Measurements from ENCODE around the gene LKAAEAR1. TPM values are rescaled to one million over a fixed set of nuclear protein-coding genes. Genes with fewer than 3 reads are reported as not detected.
A peak's percentile ranks its signal among the peaks of the same experiment; 100 is the strongest.

Gene LKAAEAR1
- total RNA-seq, 1 donor from 2014 or later: 2.9 TPM

DNA sequence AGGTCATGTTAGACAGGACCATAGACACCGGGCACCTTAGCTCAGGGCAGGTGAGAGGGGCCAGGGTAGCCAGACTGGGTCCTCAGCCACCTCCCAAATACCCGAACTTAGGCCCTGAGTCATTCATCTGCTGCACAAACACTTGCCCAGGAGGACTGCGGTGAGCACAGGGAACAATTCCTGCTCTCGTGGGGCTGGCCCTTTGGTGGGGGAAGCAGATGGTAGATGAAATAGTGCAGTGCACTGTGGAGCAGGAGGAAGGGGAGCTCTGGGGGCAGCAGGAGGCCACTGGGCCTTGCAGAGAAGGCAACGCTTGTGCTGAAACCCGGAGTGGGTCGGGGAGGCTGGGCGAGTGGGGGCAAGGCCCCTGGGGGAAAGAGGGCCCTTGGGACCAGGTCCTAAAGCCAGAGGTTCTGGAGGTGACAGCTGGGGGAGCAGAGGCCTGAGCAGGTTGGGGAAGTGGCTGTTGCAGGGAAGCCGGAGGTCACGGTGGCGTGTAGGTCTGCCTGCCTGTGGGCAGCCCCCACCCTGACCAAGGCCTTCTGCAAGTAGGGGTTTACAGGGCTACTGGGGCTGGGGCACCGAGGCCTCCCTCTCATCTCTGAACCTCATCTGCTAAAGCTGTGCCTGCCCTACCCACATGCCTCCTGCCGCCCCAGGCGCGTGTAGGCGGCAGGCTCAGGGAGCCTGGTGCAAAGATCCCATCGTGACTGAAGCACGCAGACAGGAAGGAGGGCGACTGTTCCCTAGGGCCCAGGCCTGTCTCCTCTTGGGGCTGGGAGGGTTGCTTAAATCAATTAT is 27.8 kb upstream of the LKAAEAR1 start:
- FAIRE-seq (no peak), DNase-seq (ENCODE audit: low spot score in 2 of 2) (no peak)

- FAIRE-seq: no peak
- no peak for DNase-seq (ENCODE audit: low spot score in 2 of 2)
Observed at GRCh38 chr20:64110411-64111068, 26.3 kb upstream of the LKAAEAR1 start.

DNA sequence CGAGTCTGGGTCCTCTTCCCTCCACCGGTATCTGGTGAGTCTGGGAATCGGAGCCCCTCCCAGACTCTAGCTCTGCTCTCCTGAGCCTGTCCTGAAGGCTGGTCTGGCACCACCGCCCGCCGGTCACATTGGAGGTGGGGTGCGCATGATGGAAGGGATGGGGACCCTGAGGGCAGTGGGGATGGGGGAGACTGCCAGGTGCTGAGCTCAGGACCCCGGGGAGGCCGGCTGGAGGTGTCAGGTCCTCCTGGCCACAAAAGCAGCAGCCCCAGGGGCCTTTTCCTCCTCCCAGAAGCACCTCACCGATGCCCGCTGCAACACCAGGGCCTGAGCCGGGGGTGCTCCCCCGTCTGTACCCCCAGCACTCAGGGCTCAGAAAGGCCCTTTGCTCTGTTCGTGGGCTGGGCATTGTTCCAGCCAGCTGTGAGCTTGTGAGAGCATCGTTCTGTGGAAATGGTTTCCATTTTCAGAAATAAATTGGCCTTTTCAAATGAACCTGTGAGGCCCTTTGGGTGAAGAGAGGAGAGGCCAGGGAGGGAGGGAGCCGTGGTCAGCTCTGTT is 25.7 kb upstream of the LKAAEAR1 start:
- DNase-seq (ENCODE audit: low spot score in 2 of 2) (no peak), FAIRE-seq (no peak)

DNA sequence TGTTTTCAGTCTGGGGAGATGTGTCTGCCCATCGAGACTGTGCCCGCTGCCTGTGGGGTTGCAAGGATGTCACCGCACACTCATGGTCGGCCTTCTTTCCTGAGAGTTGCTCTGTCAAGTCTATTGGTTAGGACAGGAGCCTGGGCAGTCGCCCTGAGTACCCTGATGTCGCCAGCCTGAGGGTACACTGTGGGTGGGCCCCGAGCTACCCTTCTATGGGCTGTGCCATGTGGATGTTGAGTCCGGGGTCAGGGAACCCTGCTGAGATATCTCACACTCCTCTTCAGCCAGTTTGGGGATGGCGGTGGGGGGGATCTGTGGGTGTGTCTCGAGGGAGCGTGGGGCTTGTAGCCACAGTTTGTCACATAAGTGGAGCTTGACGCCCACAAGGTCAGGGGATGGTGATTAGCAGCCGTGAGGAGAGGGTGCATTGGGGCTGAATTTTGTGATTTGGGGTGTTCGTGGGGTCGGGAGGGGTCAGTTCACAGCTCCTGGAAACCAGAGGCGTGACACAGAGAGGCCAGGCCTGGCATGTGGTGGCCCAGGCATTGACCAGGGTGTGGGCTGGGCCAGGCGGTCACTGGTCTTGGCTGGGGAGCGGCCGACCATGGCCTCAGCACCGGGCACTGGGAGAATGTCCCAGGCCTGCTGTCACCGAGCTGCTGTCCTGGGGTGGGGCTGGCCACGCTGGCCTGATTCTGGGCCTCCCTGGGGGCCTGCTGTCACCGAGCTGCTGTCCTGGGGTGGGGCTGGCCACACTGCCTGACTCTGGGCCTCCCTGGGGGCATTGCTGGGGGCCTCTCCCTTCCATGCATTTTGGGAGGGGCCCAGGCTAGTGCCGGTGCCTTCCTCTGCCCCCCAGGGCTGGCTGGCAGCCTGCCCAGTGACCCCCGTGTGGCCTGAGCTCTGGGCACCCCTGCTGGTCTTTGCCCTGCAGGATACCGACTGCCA is 24.8 kb upstream of the LKAAEAR1 start:
- DNase-seq (ENCODE audit: low spot score in 2 of 2) (no peak), FAIRE-seq (no peak)

- FAIRE-seq: no peak
- DNase-seq (ENCODE audit: low spot score in 2 of 2): no peak
Observed at GRCh38 chr20:64107736-64108457, 23.7 kb upstream of the LKAAEAR1 start.

DNA sequence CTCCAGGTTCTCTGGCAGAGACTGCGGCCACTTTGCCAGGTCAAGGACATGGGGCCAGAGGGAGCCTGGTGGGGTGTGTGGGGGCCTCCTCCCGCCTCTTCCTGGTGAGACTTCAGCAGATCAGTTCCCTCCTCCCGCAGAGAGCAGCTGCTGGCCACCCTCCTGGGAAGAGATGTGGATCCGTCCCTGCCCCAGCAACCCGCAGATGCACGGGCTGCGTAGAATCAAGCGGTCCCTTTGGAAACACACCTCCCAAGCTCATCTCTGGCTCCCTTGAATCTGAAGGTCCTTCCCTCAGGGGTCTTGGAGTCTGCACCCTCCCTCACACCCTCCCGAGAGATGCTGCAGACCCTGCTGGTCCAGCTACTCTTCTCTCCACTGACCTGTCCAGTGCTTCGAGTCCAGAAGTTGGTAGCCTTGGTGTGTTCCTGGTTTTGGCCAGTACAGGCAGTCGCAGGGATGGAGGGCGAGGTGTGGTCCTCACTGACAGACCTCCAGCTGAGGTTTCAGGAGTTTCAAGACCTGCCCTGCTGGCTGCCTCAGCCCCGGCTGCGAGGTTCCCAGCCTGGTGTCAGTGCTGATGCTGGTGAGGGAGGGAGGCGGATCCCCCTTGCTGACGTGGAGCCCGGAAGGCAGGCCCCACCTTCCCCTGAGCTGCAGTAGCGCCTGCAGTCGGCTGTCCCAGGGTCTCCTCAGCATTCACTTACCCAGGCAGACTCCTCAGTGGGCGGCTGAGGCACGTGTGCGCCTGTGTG is 23.0 kb upstream of the LKAAEAR1 start, which contains the start of gene NPBWR2:
Gene NPBWR2 (minus strand): TSS at position 585 of the 755 bp plus-strand sequence. CDS start 734 bp downstream, outside the sequence.
- DNase-seq (ENCODE audit: low spot score in 2 of 2): no peak

DNA sequence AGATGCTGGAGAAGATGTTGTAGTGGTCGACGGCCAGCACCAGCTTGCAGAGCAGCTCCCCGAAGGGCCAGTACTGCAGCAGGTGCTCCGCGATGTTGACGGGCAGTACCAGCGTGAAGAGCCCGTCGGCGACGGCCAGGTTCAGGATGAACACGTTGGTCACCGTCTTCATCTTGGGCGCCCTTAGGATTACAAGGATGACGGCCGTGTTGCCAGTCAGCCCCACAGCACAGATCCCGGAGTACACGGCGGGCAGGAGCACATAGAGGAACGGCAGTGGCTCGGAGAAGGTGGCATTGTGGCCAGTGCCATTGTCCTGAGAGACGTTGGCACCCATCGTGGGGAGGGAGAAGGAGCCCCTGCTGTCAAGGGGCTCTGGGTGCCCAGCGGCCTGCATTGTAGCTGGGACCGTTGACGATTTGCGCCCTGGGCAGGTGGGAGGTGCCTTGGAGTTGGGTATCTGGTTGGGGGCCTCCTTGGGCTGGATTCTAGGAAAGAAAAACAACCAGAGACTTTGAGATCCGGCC is 22.3 kb upstream of the LKAAEAR1 start:
- no peak for FAIRE-seq
- no peak for DNase-seq (ENCODE audit: low spot score in 2 of 2)

More for the DNA sequence above, 23.0 kb upstream of the LKAAEAR1 start, which contains the start of gene NPBWR2:
- FAIRE-seq: no peak

GRCh38 chr20:64105846-64106434 is 21.7 kb upstream of the LKAAEAR1 start:
- FAIRE-seq (no peak), DNase-seq (ENCODE audit: low spot score in 2 of 2) (no peak)

GRCh38 chr20:64104667-64105451 is 20.7 kb upstream of the LKAAEAR1 start:
- DNase-seq (ENCODE audit: low spot score in 2 of 2) (no peak), FAIRE-seq (no peak)

- DNase-seq (ENCODE audit: low spot score in 2 of 2) (no peak), FAIRE-seq (no peak)
Observed at GRCh38 chr20:64103871-64104666, 19.9 kb upstream of the LKAAEAR1 start.

DNA sequence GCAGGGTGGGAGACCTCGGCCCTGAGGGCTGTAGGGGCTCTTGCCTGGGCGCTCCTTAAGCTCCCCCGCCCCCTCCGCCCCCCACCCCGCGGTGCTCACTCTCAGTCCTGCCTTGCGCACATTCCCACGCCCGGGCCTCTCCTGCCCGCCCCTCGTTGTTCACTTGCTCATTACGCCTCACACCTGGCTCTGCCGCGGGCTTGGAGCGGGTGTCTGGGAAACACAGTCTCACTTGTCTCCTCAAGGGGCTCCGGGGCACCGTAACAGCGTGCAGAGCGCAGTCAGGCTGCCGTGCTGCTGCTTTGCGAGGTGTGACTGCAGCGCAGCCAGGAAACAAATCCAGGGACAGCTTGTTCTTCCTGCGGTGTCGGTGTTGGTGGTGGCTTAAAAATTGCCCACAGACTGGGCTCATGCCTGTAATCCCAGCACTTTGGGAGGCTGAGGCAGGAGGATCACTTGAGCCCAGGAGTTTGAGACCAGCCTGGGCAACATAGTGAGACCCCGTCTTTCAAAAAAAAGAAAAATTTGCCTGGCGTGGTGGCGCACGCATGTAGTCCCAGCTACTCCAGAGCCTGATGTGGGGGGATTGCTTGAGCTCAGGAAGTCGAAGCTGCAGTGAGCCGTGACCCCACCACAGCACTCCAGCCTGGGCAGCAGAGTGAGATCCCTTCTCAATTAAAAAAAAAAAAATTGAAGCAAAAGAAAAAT is 18.6 kb upstream of the LKAAEAR1 start:
- FAIRE-seq: no peak
- no peak for DNase-seq (ENCODE audit: low spot score in 2 of 2)

DNA sequence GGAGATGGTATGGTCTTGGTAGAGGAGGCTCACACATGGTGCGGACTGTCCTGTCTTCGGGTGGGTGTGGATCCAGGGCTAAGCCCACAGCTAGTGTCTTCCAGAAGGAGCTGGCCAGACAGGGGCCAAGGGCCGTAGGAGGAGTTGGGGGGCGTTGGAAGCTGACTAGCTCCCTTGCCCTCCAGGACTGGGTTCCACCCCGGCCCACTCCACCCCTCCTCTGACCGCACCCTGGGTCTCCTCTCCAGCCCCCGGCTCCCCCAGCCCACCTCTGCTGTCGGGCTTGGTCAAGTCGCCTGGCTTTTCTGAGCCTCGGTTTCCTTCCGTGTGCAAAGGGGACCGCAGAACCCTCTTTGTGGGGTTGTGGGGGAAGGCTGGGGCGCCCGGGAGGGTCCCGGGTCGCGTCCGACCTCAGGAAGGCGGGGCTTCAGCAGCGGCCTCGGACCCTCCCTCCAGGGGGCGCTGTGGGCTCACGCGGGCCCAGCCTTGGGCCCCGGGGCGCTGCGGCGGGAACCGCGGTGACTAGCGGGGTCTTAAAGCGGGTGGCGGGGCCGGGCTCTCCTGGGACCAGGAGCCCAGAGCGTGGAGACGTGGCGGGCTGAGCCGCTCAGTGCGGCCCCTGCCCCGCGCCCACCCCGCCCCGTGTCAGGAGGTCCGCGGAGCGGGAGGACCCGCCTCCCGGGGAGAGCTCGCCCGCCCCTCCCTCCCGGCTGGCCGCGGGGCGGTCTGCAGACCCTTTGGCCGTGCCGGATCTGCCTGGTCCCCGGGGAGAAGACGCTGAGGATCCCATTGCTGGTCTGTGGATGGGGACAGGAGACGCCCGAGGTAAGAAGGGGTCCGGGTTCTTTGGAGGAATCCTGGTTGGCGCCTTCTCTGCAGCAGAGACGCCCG is 17.8 kb upstream of the LKAAEAR1 start:
- FAIRE-seq (no peak), DNase-seq (ENCODE audit: low spot score in 2 of 2) (peak in 1 of 2 donors; percentile 53)

GRCh38 chr20:64100946-64101688 is 16.9 kb upstream of the LKAAEAR1 start:
- no peak for DNase-seq (ENCODE audit: low spot score in 2 of 2)
- no peak for FAIRE-seq

GRCh38 chr20:64100566-64100888 is 16.3 kb upstream of the LKAAEAR1 start:
- FAIRE-seq (no peak), DNase-seq (ENCODE audit: low spot score in 2 of 2) (no peak)

Measured in frontal cortex (tissue), 4 donors.